T1000 (cell line): ENCODE results near the gene CASP10.
A peak's percentile ranks its signal among the peaks of the same experiment; 100 is the strongest.
"Not testable (repeated sequence)": the region's sequence is repeated elsewhere in the genome, so short reads cannot be mapped to it uniquely, and the experiment has no call there.

Source experiments
- DNase-seq: peaks from one replicate; lab custom pipeline; 2025; ENCODE audit warnings: mixed read lengths; lab: John Stamatoyannopoulos, UW

CASP10 gene

GRCh38 chr2:201233812-201234662 is 51.1 kb downstream of the CASP10 start:
- DNase-seq, result no peak

- no peak for DNase-seq
Observed at GRCh38 chr2:201234663-201235135, 51.8 kb downstream of the CASP10 start.

GRCh38 chr2:201235860-201236811 is 53.2 kb downstream of the CASP10 start:
- DNase-seq, result peak; percentile 26

GRCh38 chr2:201237486-201238123 is 54.7 kb downstream of the CASP10 start:
- no peak for DNase-seq

GRCh38 chr2:201239167-201239935 is 56.4 kb downstream of the CASP10 start:
- DNase-seq, result not testable (repeated sequence)

- DNase-seq, result no peak
Observed at GRCh38 chr2:201242571-201243277, 59.8 kb downstream of the CASP10 start.

GRCh38 chr2:201244829-201245228 is 61.9 kb downstream of the CASP10 start:
- no peak for DNase-seq

- DNase-seq, result no peak
Observed at GRCh38 chr2:201246280-201246679, 63.3 kb downstream of the CASP10 start.

GRCh38 chr2:201248288-201248844 is 65.4 kb downstream of the CASP10 start:
- no peak for DNase-seq

GRCh38 chr2:201249889-201250288 is 66.9 kb downstream of the CASP10 start:
- DNase-seq, result no peak

- DNase-seq, result no peak
Observed at GRCh38 chr2:201250741-201251140, 67.8 kb downstream of the CASP10 start.

GRCh38 chr2:201254081-201254730 is 71.3 kb downstream of the CASP10 start:
- DNase-seq, result no peak

- no peak for DNase-seq
Observed at GRCh38 chr2:201255408-201256033, 72.6 kb downstream of the CASP10 start.

- no peak for DNase-seq
Observed at GRCh38 chr2:201256082-201256481, 73.1 kb downstream of the CASP10 start.

- DNase-seq, result no peak
Observed at GRCh38 chr2:201257381-201257955, 74.5 kb downstream of the CASP10 start.

GRCh38 chr2:201257956-201258665 is 75.2 kb downstream of the CASP10 start:
- DNase-seq, result peak; percentile 47

- DNase-seq, result no peak
Observed at GRCh38 chr2:201258666-201259615, 76.0 kb downstream of the CASP10 start.
